Smooth muscle cell (in vitro differentiated cells): Measurements from ENCODE around the gene SCAF4. TPM values are rescaled to one million over a fixed set of nuclear protein-coding genes. Genes with fewer than 3 reads are reported as not detected.

Source experiments
- DNase-seq: peaks from one replicate; lab custom pipeline; 2025; ENCODE audit not compliant: unreplicated experiment; lab: John Stamatoyannopoulos, UW
- H2AFZ ChIP-seq: fragments of 200-600 bp; sonication (generic); 2 replicates; pipeline ENCODE4 v1.6.0; 2016; ENCODE audit warnings: antibody characterized with exemption, low read depth, mild to moderate bottlenecking
- H3F3A ChIP-seq: fragments of 200-600 bp; sonication (generic); 2 replicates; pipeline ENCODE4 v1.6.0; 2017; ENCODE audit warnings: antibody characterized with exemption, low read depth
- H3K27ac ChIP-seq: fragments of 200-600 bp; sonication (generic); 2 replicates; pipeline ENCODE4 v1.5.1; 2016; ENCODE audit warnings: low read depth, mild to moderate bottlenecking
- H3K27me3 ChIP-seq: fragments of 200-600 bp; sonication (generic); 2 replicates; pipeline ENCODE4 v1.6.1; 2016; ENCODE audit warnings: low read depth, mild to moderate bottlenecking
- H3K36me3 ChIP-seq: fragments of 200-600 bp; sonication (generic); 2 replicates; pipeline ENCODE4 v1.5.1; 2016; ENCODE audit warnings: low read depth
- H3K4me1 ChIP-seq: fragments of 200-600 bp; sonication (generic); 2 replicates; pipeline ENCODE4 v1.5.1; 2016; ENCODE audit warnings: low read depth
- H3K4me2 ChIP-seq: fragments of 200-600 bp; sonication (generic); 2 replicates; pipeline ENCODE4 v1.6.0; 2016; ENCODE audit warnings: mild to moderate bottlenecking
- H3K4me3 ChIP-seq: fragments of 200-600 bp; sonication (generic); 2 replicates; pipeline ENCODE4 v1.5.1; 2016; ENCODE audit warnings: mild to moderate bottlenecking
- H3K79me2 ChIP-seq: fragments of 200-600 bp; sonication (generic); 2 replicates; pipeline ENCODE4 v1.6.0; 2016; ENCODE audit warnings: low read depth, mild to moderate bottlenecking
- H3K9ac ChIP-seq: fragments of 200-600 bp; sonication (generic); 2 replicates; pipeline ENCODE4 v1.6.0; 2016; ENCODE audit warnings: low read depth
- H3K9me3 ChIP-seq: fragments of 200-600 bp; sonication (generic); replicated peaks from 2 replicates; pipeline ENCODE4 v1.5.1; 2016; ENCODE audit warnings: low read depth
- H4K20me1 ChIP-seq: fragments of 200-600 bp; sonication (generic); 2 replicates; pipeline ENCODE4 v1.6.0; 2016; ENCODE audit warnings: low read depth
- WGBS: methylation state at CpG from one replicate; pipeline ENCODE4 v1.1.7; 2016; ENCODE audit warnings: low lambda C conversion rate; 5-methylcytosine and 5-hydroxymethylcytosine counted together
- polyA plus RNA-seq: library from polyadenylated mRNA; unstranded; fragments of >200 nt; fragmentation: Nextera tagmentation; extraction: Ambion mirVana; gene quantifications from 2 replicates; pipeline ENCODE4 v1.2.1, GENCODE V29; 2016
- total RNA-seq: library from RNA; depleted of rRNA; stranded (reverse); fragments of >200 nt; gene quantifications from 2 replicates; pipeline ENCODE4 v1.2.3, GENCODE V29; 2014
- TF ChIP-seq, protein P1 (sequence below): fragments of 200-600 bp; sonication (generic); IDR thresholded peaks from 2 replicates; pipeline ENCODE4 v1.5.1; 2017; ENCODE audit warnings: borderline replicate concordance, mild to moderate bottlenecking, antibody characterized with exemption; ENCODE audit not compliant: insufficient read depth, poor library complexity, severe bottlenecking

Gene SCAF4
- total and polyA plus RNA-seq, 2 experiments from 2014 or later: 8.7 to 21.8 TPM

DNA sequence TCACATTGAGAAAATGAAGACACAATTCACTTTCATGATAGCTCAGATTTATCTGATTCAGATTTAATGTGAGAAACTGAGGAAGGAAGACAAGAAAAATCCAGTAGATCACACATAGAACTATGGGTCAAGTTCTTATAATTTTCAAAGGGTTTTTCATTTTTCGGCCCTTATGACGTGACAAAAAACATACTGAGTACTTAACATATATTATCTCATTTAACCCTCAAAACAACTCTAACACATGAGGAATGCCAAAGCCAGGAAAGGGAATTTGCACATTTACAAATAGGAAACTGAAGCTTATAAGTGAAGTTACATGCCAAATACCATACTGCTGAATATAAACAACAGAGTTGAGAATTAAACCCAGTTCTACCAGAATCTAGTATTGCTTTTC lies 44.8 kb downstream of the SCAF4 start:
- H3F3A ChIP-seq: no peaks in the 10 kb centered on the region
- TF ChIP-seq, protein P1, sequence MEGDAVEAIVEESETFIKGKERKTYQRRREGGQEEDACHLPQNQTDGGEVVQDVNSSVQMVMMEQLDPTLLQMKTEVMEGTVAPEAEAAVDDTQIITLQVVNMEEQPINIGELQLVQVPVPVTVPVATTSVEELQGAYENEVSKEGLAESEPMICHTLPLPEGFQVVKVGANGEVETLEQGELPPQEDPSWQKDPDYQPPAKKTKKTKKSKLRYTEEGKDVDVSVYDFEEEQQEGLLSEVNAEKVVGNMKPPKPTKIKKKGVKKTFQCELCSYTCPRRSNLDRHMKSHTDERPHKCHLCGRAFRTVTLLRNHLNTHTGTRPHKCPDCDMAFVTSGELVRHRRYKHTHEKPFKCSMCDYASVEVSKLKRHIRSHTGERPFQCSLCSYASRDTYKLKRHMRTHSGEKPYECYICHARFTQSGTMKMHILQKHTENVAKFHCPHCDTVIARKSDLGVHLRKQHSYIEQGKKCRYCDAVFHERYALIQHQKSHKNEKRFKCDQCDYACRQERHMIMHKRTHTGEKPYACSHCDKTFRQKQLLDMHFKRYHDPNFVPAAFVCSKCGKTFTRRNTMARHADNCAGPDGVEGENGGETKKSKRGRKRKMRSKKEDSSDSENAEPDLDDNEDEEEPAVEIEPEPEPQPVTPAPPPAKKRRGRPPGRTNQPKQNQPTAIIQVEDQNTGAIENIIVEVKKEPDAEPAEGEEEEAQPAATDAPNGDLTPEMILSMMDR: no peak
- no peak overlapping the region for H2AFZ ChIP-seq
- no peak overlapping the region for H3K27ac ChIP-seq
- H3K9ac ChIP-seq: no peak overlapping the region
- no peaks in the 10 kb centered on the region for H3K79me2 ChIP-seq
- H3K4me1 ChIP-seq: no peaks in the 10 kb centered on the region
- 94% methylated on average over 2 of the region's 2 CpGs for WGBS
- H3K4me2 ChIP-seq: no peak overlapping the region
- H3K27me3 ChIP-seq: no peaks in the 10 kb centered on the region
- H3K36me3 ChIP-seq: peaks cover 30% of the 10 kb centered on the region
- no peak overlapping the region for H3K4me3 ChIP-seq
- no peaks in the 10 kb centered on the region for H3K9me3 ChIP-seq
- no peak for DNase-seq
- peaks cover 17% of the 10 kb centered on the region for H4K20me1 ChIP-seq

DNA sequence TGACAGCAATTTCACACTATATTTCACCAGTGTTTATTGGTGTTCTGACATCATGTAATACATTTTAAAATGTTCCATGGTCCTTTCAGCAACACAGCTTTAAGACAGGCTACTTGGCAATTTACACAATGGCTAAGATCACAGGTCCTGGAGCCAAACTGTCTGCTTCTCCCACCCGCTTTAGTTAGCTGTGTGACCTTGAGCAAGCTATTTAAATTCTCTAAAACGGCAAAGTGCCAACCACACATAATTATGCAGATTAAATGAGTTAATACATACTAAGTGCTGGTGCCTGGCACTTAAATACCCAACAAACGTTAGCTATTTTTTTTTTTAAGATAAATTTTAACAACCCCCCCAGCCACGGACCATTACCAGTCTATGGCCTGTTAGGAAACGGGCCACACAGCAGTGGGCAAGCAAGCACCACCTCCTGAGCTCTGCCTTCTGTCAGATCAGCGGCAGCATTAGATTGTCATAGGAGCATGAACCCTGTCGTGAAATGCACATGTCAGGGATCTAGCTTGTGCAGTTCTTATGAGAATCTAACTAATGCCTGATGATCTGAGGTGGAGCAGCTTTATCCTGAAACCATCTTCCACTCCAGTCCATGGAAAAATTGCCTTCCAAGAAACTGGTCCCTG lies 45.5 kb downstream of the SCAF4 start:
- H3K27me3 ChIP-seq: no peaks in the 10 kb centered on the region
- no peak overlapping the region for H3K27ac ChIP-seq
- TF ChIP-seq, protein P1: no peak
- no peak overlapping the region for H2AFZ ChIP-seq
- no peaks in the 10 kb centered on the region for H3F3A ChIP-seq
- no peak overlapping the region for H3K9ac ChIP-seq
- 89% methylated on average over 7 of the region's 7 CpGs for WGBS
- peaks cover 5% of the 10 kb centered on the region for H3K79me2 ChIP-seq
- DNase-seq: no peak
- no peaks in the 10 kb centered on the region for H3K9me3 ChIP-seq
- H3K4me1 ChIP-seq: no peaks in the 10 kb centered on the region
- H3K4me2 ChIP-seq: no peak overlapping the region
- H3K36me3 ChIP-seq: peaks cover 26% of the 10 kb centered on the region
- H3K4me3 ChIP-seq: no peak overlapping the region
- H4K20me1 ChIP-seq: peaks cover 23% of the 10 kb centered on the region

DNA sequence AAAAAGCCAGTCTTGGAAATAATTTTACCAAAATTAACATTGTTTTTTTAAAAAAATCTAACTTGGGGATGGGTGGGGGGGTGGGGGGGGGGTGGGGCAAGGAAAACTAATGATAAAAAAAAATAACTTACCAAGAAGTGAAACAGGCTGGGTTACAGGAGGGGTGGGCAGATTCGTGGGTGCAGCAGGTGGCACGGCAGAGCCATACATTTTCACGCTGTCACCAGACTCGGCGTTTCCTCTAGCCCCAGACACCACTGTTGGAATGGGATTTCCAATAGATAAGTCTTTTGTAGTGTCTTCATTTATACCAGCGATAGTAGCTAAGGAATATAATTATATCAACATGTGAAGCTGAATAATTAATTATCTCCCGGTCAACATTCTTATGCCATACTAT lies 47.0 kb downstream of the SCAF4 start:
- WGBS: 100% methylated on average over 7 of the region's 7 CpGs
- no peaks in the 10 kb centered on the region for H3K9me3 ChIP-seq
- no peaks in the 10 kb centered on the region for H3K27me3 ChIP-seq
- no peak overlapping the region for H3K27ac ChIP-seq
- H3K4me1 ChIP-seq: no peaks in the 10 kb centered on the region
- H3K79me2 ChIP-seq: peaks cover 12% of the 10 kb centered on the region
- no peaks in the 10 kb centered on the region for H3F3A ChIP-seq
- TF ChIP-seq, protein P1: no peak
- H2AFZ ChIP-seq: no peak overlapping the region
- peaks cover 26% of the 10 kb centered on the region for H3K36me3 ChIP-seq
- H4K20me1 ChIP-seq: peaks cover 37% of the 10 kb centered on the region
- H3K4me3 ChIP-seq: no peak overlapping the region
- no peak overlapping the region for H3K4me2 ChIP-seq
- DNase-seq: no peak
- H3K9ac ChIP-seq: no peak overlapping the region

DNA sequence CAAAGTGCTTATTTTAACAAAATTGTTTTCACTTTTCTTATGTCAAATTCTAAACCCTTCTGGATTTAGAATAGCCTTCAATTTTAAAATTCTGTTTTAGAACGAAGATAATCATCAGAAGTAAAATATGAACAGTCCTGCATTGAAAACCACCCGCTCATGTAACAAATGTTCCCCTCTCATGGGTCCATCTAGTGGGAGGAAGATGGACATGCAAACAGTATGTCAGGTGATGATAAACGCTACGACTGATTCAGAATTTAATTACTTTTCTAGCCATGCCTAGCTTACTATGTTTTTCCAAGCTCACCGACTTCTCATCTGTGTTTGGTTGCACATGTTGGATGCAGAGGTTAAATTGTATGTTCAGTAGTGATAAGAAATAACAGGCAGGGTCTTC lies 48.9 kb downstream of the SCAF4 start:
- H4K20me1 ChIP-seq: peaks cover 36% of the 10 kb centered on the region
- no peak overlapping the region for H3K4me3 ChIP-seq
- no peaks in the 10 kb centered on the region for H3K27me3 ChIP-seq
- 98% methylated on average over 5 of the region's 5 CpGs for WGBS
- H3K36me3 ChIP-seq: peaks cover 29% of the 10 kb centered on the region
- DNase-seq: no peak
- TF ChIP-seq, protein P1: no peak
- H3K79me2 ChIP-seq: peaks cover 12% of the 10 kb centered on the region
- no peaks in the 10 kb centered on the region for H3F3A ChIP-seq
- no peak overlapping the region for H3K9ac ChIP-seq
- H3K27ac ChIP-seq: no peak overlapping the region
- no peaks in the 10 kb centered on the region for H3K9me3 ChIP-seq
- no peak overlapping the region for H2AFZ ChIP-seq
- no peaks in the 10 kb centered on the region for H3K4me1 ChIP-seq
- H3K4me2 ChIP-seq: no peak overlapping the region
